HG03457 (cell line): ENCODE measurements around the gene SLC38A5.

Experiments
- ATAC-seq: cut with Tn5 transposase; IDR thresholded peaks from one replicate; pipeline ENCODE4 v1.9.1; 2021; ENCODE audit warnings: moderate number of reproducible peaks; ENCODE audit not compliant: unreplicated experiment

SLC38A5 gene

DNA sequence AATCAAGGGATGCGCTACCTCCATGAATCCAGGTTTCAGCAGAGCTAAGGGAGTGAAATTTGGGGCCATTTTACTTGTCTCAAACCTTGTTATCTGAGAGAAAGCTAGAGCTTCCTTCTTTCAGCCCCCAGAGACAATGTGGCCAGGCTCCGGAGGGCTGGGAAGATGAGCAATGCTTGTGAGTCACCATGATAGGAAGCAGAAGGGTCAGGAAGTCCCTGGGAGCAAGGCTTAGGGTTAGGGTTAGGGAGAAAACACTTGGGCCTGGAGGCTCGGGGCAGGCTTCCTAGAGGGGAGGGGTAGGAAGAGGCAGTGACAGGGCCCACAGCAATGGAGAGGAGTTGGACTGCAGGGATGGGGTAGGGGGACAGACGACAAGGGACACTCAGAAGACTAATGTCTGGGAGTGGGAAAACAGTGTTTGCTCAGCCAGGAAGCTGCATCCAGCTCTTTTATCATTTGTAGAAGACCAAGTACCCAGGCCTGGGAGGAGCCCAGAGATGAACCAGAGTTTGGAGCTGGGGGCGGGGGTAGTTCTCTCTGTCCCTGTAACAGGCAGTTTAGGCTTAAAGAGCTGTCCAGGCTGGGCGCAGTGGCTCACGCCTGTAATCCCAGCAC lies 22.3 kb upstream of the SLC38A5 start:
- ATAC-seq = no peak

GRCh38 chrX:48491809-48492208 lies 21.7 kb upstream of the SLC38A5 start:
- no peak for ATAC-seq

- no peak for ATAC-seq
Observed at GRCh38 chrX:48490661-48491060, 20.6 kb upstream of the SLC38A5 start.

DNA sequence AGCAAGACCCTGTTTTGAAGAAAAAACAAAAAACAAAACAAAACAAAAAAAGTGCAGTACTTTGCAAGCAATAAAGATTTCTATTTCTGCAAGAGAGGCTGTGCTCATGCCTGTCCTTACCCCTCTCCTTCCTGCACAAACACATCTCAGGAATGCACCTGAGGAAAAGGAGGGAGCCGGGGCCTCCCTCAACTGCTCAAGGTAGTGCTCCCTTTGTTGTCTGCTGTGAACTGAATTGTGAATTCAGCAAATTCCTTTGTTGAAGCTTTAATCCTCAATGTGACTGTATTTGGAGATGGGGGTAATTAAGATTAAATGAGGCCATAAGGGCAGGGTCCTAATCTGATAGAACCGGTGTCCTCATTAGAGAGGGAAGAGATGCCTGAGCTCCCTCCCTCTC lies 19.8 kb upstream of the SLC38A5 start:
- ATAC-seq = no peak

- ATAC-seq = no peak
Observed at GRCh38 chrX:48489296-48489695, 19.2 kb upstream of the SLC38A5 start.

GRCh38 chrX:48488034-48488433 lies 18.0 kb upstream of the SLC38A5 start:
- ATAC-seq = no peak

DNA sequence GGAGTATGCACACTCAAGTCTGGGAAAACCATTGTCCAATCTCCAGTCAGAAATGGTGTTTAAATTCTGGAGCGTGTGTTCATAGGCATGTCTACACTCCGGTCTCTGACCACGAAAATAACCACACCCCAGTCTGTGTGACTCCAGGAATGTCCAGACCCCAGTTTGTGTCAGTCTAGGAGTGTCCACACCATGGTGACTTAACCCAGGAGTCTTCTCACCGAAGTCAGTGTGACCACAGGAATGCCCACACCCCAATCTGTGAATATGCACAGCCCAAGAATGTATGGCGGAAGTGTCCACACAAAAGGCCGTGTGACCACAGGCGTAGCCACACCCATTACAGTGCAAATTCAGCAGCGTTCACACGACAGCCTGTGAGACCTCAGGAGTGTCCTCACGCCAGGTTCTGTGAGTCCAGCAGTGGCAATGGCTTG lies 17.3 kb upstream of the SLC38A5 start:
- ATAC-seq = no peak

DNA sequence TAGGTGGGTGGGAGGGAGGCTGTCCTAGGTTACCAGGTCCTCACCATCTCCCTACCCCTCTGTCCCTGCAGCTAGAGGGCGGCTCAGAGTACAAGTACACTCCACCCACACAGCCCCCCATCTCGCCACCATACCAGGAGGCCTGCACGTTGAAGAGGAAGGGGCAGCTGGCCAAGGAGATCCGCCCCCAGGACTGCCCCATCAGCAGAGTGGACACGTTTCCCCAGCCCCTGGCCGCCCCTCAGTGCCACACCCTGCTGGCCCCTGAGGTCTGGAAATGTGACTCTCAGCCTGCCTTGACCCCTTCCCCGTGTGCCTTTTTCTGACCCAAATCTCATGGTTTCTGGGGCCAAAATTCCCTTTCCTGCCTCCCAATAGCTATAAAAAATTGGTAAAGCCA lies 12.5 kb upstream of the SLC38A5 start:
- ATAC-seq = no peak

- ATAC-seq = no peak
Observed at GRCh38 chrX:48480583-48480982, 10.5 kb upstream of the SLC38A5 start.

DNA sequence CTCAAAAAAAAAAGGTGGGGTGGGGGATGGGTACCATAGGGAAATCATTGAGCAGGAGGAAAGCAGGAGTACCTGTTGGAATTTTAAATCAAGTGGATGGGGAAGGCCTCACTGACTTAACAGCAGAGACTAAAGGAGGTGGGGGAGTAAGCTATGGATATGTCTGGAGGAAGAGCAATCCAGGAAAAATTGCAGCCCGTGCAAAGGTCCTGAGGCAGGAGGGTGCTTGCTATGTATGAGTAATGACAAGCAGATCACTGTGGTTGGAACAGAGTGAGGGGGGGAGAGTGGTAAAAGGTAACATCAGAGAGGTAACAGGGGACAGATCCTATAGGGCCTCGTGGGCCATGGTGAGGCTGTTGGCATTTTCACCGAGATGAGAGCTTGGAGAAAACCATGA lies 10.1 kb upstream of the SLC38A5 start:
- ATAC-seq = no peak

- no peak for ATAC-seq
Observed at GRCh38 chrX:48478806-48479205, 8.7 kb upstream of the SLC38A5 start.

GRCh38 chrX:48477960-48478755 lies 8.1 kb upstream of the SLC38A5 start:
- no peak for ATAC-seq

- ATAC-seq = no peak
Observed at GRCh38 chrX:48476919-48477318, 6.9 kb upstream of the SLC38A5 start.

- ATAC-seq = peak; percentile 82
Observed at GRCh38 chrX:48475774-48476577, 5.9 kb upstream of the SLC38A5 start, which contains the start of gene FTSJ1. FTSJ1 (plus strand) TSS chrX:48476199; CDS start chrX:48478048, 1,849 bp downstream.

DNA sequence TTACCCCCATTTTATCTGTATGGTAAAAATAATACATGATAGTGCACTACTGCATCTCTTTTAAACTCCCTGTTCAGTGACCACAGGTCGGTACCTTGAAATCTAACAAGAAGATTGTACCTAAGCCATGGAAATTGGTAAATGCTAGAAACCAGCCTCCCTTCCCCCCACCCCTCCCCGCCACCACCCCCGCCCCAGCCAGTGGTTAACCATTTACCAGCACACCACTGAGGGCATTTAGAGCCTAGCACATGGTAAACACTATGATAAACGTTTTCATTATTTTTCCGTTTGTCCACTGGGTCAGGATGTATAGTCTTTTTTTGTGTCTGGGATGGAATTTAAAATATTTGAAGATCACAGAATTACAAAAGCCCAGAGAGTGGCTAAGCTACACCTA lies 5.2 kb upstream of the SLC38A5 start:
- ATAC-seq = no peak

- no peak for ATAC-seq
Observed at GRCh38 chrX:48474581-48474980, 4.5 kb upstream of the SLC38A5 start.

DNA sequence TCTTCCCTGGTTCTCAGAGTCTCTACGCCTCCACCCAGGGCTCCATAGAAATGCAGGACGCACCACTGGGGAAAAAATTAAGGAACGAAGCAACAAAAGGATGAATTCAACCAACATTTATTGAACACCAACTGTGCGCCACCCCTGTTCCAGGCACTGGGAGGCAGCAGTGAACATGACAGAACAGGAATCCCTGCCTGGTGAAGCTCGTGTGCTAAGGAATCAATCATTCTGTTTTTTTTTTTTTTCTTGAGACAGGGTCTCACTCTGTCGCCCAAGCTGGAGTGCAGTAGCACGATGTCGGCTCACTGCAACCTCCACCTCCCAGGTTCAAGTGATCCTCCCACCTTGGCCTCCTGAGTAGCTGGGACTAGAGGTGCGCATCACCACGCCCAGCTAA lies 4.1 kb upstream of the SLC38A5 start:
- ATAC-seq = no peak

GRCh38 chrX:48473704-48473990 lies 3.6 kb upstream of the SLC38A5 start:
- no peak for ATAC-seq

DNA sequence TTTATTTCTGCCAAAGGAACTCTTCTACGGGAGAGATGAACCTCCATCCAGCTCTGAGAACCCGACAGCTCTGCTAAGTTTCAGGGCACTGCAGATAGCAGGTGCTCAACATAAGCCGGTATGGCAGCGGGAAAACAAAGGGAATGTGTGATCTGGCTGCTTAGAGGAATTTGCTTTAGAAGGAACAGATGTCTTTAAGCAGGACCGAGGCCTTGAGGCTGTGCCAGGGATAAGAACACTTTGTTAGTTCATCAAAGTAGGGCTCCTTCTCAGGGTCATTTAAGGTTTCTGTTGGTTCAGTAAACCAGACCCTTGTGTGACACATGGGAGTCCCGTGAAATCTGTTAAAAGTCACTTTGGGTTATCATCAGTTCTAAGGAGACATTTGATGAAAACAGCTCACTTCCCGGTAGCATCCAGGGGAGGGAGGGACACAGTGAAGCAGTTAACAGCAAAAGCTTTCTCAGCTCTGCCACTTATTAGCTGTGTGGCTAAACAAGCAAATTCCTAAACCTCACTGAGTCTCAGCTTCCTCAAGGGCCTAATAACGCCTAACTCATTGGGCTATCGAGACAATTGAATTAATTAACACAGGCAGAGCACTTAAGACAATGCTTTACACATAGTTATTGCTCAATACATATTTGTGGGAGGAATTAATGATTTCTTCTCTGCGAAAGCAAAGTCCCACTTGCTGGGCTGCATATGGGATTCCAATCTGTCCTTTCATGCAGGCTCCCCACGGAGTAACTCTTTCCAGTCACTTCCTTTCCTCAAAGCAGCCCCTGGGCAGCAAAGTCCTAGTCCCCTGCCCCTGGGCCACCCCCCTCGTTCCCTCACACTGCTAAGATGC lies 3.0 kb upstream of the SLC38A5 start:
- ATAC-seq = no peak

DNA sequence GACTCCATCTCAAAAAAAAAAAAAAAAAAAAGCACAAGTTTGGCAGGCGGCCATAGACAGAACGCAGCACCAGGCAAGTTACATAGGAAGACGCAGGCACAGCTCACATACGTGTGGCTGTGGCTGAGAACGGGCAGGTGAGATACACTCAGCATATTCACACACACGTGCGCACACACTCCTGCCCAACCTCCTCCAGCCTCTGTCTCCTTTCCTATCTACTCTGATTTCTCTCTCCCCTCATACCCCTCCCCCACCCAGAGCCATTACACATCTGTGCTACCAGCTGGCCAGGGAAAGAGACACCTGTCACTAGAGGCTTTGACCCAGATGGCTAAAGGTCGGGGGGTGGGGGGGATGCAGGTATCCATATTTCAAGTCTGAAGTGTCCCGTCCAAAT lies 2.2 kb upstream of the SLC38A5 start:
- no peak for ATAC-seq

DNA sequence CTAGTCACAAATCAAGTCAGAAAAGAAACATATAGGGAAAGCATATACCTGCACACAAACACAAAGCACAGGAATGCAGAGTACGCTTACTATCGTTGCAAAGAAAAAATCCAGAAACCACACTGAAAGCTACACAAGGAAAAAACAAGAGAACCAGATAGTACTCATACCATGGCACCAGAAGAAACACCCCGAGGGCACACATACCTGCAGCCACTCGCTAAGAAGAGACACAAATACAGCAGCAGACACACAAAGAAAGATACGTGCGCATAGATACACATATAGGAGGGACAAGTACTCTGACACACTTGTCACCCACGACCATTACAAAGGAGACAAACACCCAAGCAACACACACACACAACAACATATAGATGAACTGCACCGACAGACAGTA lies 1.4 kb upstream of the SLC38A5 start:
- no peak for ATAC-seq
